Activated CD8-positive, alpha-beta memory T cell treated with anti-CD3 and anti-CD28 coated beads, Interleukin-2, amount 50 U/mL, for 1 hour (primary cell): ENCODE data around the gene GRIA1.
"Not testable (repeated sequence)": the region's sequence is repeated elsewhere in the genome, so short reads cannot be mapped to it uniquely, and the experiment has no call there.

Source experiments
- DNase-seq: peaks from one replicate; pipeline ENCODE4 v3.0.0-alpha.2; 2020; ENCODE audit errors: extremely low read depth

The GRIA1 gene

DNA sequence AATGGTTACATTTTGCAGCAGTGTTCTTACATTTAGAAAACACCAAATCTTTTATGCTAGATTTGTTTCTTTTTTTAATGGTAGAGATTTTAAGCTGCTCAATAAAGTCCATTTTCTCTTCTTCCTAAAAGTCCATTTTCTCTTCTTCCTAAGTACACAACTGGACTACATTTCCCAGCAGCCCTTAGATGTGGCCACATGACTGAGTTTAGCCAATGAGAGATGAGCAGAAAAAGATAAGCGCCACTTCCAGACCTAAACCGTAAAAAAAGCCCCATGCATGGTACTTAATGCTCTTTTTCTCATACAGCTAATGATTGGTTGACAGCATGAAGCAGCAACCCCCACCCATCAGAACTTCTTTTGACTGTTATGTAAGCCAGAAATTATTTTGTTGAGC, 341.5 kb downstream of the GRIA1 start:
- no peak for DNase-seq

DNA sequence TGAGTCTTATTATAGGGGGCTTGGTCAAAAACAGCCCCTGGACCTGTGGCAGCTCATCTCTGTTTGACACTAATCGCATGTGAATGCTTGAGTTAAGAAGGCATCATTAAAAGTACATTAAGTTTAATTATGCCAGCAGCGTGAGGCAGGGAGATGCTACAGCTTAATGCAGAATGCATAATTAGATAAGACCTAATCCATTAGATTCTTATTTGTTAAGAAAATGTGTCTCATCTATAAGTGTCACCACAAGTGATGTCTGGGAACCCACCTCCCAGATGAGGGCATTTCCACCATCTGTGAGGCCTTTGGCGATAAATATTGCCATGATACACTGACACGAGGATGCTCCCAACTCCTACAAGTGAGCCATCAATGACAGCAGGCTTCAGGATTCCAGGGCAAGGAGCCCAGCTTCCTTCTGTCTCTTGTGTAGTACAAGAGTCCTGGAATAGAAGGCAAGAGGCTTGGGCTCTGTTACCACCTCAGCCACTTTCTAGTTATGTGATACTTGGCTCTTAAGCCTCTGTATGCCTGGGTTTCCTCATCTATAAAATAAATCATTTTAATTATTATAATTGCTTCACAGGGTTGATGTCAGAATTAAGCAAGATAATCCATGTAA, 345.5 kb downstream of the GRIA1 start:
- no peak for DNase-seq

DNA sequence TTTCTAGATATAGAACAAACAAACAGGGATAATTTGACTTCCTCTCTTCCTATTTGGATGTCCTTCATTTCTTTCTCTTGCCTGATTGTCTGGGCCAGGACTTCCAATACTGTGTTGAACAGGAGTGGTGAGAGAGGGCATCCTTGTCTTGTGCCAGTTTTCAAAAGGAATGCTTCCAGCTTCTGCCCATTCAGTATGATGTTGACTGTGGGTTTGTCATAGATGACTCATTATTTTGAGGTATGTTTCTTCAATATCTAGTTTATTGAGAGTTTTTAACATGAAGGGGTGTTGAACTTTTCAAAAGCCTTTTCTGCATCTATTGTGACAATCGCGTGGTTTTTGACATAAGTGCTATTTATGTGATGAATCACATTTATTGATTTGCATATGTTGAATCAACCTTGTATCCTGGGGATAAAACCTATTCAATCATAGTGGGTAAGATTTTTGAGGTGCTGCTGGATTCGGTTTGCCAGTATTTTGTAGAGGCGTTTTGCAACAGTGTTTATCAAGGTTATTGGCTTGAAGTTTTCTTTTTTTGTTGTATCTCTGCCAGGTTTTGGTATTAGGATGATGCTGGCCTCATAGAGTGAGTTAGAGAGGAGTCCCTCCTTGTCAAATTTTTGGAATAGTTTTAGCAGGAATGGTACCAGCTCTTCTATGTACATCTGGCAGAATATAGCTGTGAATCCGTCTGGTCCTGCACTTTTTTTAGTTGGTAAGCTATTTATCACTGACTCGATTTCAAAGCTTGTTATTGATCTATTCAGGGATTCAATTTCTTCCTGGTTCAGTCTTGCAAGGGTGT, 359.0 kb downstream of the GRIA1 start:
- not testable (repeated sequence) for DNase-seq

DNA sequence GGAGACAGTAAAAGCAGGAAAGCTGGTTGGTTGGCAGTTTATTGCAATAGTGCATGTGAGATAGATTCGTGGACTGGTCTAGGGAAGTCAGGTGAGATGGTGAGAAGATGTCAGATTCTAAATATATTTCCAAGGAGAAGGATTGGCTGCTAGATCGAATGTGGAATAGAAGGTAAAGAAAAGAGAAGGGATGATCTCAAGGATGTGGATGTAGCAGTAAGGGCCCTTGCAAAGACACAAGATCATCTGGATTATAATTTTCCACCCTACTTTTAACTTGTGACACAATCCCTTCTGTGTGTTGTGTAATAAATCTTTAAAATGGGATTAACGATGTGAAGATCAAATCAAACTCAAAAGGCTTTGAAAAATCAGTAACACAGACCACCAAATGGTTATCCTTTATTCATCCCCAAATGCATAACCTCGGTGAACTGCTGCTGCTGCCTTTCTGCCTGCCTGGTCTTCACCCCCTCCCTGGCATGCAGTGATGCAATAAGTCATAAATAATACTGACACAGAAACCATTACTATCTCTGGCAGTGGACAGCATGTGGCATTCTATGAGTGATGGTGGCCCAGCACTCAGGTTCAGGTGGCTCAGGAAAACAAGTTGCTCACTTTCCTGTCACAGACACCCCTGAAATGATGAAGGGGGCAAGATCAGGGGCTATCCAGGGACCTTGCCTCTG, 369.9 kb downstream of the GRIA1 start:
- DNase-seq = no peak

DNA sequence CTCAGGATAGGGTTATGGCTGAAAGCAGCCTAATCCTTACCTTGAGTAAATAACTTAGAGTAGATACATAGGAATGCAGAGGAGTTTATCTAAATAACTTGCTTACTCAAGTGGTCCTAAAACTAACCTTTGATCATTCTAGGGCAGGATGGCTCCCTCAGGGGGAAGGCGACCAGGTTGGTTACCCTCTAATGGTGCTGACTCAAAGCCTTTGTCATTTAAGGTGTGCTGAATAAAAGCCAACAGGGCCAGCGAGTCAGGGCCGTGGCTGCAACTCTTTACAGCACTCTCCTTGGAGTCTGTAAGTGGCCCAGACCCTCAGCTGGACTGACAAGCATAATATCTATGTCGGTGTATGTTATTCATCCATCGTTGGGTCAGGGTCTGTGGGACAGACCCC, 372.4 kb downstream of the GRIA1 start:
- not testable (repeated sequence) for DNase-seq
